NCI-H345 treated with DMSO at 0.1 percent for 48 hours (cell line): ENCODE measurements around the gene GLTP.
A peak's percentile ranks its signal among the peaks of the same experiment; 100 is the strongest.
"Not testable (repeated sequence)": the region's sequence is repeated elsewhere in the genome, so short reads cannot be mapped to it uniquely, and the experiment has no call there.

Experiments
- DNase-seq: peaks from one replicate; lab custom pipeline; 2025; ENCODE audit not compliant: unreplicated experiment; lab: John Stamatoyannopoulos, UW

The GLTP gene

DNA sequence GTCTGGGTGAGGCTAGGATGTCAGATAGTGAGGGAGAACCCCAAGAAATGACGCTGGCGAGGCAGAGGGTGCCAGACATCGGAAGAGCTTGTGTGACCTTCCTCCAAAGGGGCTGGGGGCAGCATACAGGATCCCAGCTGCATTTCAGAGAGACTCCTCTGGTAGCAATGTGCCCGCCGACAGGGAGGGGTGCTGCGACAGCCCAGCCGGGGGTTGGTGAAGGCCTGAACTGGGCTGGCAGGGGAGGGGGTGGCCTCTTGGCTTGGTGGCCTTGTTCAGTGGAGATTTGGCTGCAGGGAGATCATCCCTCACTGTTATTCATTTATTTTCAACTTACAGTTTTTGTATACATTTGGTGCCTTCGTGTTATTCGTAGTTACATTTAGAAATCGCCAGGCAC is 25.0 kb upstream of the GLTP start:
- no peak for DNase-seq

DNA sequence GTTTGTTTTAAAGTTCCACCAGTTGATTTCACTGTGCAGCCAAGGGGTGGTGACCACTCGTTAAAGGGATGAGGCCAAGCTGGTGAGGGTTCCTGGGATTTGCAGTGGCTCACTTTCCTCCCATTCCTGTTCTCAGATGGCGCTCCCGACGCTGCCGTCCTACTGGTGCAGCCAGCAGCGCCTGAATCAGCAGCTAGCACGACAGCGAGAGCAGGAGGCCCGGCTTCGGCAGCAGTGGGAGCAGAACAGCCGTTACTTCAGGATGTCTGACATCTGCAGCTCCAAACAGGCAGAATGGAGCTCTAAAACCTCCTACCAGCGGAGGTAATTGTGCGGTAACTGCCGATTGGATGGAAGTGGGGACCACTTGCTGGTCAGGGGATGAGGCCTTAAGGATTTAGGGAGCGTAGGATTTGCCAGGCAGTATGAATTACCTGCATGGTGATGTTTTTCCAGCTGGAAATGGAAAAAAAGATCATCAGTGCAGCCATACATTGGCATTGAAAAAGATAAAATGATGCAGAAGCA is 22.6 kb upstream of the GLTP start:
- no peak for DNase-seq

DNA sequence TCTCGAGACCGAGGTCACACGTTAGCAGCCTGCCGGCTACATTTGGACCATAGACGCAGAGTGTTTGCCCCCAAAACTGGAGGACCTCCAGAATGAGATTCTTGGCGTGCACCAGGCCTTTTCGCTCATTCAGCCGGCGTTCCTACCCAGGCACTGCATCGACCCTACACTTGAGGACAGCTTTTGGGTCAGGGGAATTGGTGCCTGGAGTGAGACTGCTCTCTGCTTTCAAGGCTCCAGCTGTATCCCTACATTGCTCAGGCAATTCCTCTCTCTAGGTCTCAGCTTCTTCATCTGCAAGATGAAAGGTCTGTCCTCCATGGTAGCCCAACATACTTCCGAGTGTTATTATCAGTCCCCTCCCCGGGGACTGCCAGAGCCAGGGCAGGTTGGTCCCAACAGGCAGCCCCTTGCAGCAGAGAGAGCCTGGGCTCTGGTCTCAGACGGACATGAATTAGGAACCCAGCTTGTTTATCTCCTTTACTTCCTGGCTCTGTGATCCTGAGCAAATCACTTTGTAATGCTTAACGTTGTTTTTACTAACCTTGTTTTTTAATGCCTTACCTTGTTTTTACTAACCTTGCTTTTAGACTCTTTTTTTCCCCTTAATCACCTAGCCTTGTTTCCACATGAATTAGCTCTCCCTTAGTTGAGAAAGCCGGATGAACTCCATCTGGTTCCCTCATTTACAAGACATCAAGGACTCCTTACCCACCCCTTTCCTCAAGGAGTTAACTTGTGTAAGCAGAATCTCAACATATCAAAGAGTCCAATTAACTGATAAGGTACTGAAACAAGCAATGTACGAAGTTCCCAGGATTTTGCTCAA is 20.6 kb upstream of the GLTP start:
- DNase-seq, result peak; percentile 38

DNA sequence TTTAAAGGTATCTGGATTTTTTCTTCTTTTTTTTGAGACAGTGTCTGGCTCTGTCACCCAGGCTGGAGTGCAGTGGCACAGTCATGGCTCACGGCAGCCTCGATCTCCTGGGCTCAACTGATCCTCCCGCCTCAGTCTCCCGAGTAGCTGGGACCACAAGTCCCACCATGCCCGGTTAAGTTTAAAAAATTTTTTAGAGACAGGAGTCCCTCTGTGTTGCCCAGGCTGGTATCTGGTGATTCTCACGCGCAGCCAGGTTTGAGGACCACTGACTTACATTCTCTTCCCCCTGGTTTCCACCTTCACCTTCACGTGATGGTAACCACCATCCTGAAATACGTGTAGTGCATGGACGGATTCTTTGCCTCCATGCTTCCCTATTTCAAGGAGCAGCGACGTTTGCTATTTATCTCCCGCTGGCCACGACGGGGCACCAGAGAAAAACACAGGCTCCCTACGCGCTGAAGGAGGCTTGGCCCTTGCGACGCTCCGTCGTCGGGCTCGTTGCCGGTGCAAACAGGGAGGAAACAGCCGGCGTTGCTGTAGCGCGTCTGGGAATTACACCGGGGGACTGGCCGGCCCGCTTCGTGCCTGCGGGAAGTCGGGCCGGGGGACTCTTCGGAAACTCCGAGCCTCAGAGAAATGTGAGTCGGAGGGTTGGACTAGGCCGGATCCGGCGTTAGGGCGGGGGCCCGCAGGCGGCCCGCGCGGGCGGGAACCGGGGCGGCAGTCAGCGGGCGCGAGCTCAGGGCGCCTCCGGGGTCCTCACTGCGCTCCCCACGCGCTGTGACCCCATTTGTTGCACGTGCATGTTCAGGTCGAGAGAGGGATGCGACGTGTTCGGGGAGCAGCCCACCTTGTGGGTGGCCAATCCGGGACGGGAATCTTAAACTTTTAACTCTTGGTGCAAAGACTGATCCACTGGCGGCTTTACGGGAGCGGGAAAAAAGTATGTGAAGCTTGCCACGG is 19.7 kb upstream of the GLTP start, which contains the start of gene TCHP:
TSS of gene TCHP (plus strand) at position 492 of the 969 bp plus-strand sequence. CDS start 2,753 bp downstream, outside the sequence.
- peak; percentile 47 for DNase-seq

DNA sequence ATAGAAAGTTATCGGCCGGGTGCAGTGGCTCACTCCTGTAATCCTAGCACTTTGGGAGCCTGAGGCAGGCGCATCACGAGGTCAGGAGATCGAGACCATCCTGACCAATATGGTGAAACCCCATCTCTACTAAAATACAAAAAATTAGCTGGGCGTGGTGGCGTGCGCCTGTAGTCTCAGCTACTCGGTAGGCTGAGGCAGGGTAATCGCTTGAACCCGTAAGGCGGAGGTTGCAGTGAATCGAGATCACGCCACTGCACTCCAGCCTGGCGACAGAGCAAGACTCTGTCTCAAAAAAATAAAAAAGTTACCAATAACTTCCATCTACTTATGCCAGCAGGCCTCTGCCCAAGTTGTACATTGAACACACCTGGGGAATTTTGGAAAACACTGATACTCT is 19.0 kb upstream of the GLTP start:
- not testable (repeated sequence) for DNase-seq

DNA sequence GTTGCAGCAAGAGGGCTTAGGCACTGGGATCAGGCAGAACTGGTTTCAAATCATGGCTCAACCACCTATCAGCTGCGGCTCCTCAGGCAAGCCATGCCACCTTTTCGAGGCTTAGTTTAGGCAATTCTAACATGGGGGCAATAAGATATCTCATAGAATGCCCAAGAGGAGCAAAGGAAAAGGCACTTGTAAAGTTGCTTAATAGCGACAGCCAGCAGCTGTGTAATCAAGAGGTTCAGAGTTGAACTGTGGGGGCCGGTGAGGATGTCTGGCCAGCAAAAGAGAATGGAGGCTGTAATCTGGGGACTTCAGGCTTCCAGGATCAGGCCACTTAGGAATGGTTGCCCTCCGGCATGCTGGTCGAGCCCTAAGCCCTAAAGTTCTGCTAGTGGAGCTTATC is 16.7 kb upstream of the GLTP start:
- no peak for DNase-seq

DNA sequence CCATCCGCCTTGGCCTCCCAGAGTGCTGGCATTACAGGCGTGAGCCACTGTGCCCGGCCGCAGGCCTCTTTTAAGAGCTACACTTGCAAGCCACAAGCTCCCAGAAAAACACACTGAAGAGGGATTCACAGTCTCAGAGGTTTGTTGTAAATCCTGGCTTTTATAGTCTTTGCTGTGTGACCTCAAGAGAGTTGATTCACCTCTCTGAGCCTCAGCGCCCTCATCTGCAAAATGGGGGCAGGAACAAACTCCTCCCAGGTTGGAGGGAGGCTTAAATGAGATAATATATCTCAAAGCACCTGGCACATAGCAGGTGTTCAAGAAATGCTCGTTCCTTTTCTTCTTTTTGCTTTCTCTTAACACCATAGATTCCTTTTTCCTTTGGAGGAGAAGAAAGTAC is 15.8 kb upstream of the GLTP start:
- no peak for DNase-seq

DNA sequence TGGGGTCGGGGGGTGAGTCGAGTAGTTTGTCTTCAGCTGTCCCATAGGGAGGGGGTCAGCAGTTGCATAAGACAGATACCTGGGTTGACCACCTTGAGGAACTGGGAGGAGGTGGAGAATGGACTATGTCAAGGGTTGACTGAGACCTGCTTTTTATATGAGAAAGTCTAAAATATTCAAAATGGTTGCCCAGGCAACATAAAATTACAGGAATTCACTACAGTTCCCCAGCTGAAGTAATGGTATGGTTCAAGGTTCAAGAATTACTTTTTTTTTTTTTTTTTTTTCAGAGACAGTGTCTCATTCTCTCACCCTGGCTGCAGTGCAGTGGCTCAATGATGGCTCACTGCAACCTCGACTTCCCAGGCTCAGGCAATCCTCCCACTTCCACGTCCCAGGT is 14.6 kb upstream of the GLTP start:
- DNase-seq, result no peak

DNA sequence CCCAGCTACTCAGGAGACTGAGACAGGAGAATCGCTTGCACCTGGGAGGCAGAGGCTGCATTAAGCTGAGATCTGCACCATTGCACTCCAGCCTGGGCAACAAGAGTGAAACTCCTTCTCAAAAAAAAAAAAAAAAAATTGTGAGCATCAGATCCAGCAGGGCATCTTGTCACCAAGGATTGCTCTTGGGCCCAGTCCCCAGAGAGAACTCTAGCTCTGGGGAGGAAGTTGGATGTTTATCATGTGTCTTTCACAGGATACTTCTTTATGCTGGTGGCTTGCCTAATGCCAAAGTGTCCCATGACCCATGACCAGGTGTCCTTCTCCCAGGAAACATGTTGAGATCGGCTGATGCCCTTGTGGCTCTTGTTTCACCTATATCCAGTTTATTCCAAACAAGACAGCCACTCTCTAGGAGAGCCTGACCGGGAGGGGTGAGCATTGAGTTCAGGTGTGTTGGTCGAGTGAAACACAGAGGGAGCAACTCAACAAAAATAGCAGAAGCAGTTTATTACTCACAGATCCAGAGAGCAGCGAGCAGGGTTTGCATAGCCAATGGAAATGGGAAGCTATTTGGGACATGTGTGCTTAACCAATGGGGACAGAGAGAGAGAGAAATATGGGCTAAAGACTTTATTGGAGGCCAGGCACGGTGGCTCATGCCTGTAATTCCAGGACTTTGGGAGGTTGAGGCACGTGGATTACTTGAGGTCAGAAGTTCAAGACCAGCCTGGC is 13.1 kb upstream of the GLTP start:
- DNase-seq, result no peak

DNA sequence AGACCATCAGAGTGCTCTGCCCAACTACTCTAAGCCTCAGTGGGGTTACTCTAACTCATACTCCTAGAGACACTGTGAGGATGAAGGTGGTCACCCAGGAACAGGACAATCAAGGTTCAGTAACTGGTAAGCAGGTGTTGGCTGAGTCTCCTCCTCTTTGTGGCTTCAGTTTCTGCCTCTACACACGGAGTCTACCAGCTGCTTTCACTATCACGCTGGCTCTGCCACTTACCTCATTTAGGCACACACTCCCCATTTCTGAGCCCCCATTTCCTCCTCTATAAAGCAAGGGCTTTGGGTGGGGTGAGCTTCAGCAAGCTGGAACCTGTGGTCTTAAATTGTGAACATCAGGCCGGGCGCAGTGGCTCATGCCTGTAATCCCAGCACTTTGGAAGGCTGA is 12.4 kb upstream of the GLTP start:
- no peak for DNase-seq

DNA sequence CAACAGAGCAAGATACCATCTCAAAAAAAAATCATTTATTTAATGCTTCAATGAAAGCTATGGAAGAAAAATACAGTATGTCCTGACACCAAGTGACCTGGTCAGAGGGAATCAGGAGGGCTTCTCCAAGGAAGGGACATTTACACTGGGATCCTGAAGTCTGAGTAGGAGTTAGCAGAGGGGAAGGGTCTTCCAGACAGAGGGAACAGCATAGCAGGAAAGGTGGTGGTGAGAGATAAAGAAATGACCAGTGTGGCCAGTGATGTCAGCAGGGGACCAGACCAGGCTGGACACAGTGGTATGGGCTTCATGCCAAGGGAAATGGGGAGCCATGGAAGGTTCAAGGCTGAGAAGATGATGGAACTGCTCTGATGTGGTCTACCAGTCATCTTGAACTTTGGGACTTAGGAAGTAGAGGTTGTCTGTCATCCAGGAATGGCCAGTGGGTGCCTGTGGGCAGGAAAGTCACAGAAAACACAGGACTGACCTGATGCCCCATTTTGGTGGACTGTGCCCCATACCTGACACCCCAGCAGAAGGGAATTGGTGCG is 11.9 kb upstream of the GLTP start:
- DNase-seq, result no peak

DNA sequence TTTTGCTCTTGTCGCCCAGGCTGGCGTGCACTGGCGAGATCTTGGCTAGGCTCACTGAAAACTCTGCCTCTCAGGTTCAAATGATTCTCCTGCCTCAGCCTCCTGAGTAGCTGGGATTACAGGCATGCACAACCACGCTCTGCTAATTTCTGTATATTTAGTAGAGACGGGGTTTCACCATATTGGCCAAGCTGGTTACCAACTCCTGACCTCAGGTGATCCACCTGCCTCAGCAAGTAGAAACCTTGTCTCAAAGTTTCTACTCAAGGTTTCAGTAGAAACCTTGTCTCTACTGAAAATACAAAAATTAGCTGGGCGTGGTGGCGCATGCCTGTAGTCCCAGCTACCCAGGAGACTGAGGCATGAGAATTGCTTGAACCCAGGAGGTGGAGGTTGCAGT is 11.4 kb upstream of the GLTP start:
- DNase-seq, result not testable (repeated sequence)

DNA sequence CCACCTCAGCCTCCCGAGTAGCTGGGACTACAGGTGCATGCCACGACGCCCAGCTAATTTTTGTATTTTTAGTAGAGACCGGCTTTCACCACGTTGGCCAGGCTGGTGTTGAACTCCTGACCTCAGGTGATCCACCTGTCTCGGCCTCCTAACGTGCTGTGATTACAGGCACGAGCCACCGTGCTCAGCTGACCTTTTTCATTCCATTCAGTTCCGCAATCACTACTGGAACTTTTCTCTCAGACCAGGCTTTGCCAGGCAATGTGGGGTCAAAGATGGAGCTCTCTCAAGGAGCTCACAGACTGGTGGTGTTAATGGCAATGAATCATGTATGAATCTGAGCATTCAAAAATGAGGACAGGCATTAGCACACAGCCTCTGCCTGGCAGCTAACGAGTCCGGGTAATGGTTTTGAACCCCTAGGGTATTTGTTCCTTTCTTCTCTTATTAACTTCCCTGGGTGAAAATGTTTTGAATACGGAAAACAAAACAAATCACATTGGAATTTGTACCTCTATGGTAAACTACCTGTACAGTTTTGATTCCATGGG is 10.4 kb upstream of the GLTP start:
- no peak for DNase-seq

DNA sequence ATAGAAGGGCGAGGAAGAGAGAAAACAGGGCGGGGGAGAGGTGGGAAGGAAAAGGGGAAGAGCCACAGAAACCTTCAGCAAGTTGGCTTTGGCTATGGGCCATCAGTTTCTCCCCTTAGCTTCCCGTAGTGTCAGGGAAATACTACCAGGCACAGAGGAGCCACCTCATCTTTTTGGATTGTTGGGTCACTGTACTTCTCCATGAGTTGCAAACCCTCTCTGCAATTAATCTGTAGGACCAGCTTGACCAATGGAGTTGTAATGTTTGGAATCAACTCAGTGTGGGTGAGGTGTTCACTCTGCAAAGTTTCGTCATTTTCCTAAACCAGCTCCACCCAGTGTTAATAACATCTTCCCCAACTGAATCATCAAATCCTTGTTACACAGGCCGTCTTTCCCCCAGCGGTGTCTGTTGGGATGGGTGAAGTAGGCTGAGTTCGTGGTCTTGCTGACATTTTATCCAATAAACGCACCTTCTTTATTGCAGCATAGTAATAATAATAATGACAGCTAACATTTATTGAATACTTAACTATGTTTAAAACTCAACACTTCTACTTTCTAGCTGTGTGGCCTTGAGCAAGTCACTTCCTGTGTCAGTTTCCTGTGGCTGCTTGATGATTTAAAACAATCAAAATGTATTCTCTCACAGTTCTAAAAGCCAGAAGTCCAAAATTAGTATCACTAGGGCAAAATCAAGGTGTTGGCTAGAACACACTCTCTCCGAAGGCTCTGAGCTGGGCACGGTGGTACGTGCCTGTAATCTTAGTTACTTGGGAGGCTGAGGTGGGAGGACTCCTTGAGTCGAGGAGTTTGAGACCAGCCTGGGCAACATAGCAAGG is 8.1 kb upstream of the GLTP start:
- DNase-seq, result no peak

DNA sequence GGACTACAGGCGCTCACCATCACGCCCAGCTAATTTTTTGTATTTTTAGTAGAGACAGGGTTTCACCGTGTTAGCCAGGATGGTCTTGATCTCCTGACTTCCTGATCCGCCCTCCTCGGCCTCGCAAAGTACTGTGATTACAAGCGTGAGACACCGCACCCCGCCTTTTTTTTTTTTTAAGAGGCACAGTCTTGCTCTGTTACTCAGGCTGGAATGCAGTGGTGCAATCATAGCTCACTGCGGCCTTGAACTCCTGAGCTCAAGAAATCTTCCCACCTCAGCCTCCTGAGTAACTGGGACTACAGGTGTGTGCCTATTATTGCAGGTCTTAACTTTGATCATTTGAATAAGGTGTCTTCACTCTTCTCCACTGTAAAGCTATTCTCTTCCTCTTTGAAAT is 5.3 kb upstream of the GLTP start:
- DNase-seq, result no peak

DNA sequence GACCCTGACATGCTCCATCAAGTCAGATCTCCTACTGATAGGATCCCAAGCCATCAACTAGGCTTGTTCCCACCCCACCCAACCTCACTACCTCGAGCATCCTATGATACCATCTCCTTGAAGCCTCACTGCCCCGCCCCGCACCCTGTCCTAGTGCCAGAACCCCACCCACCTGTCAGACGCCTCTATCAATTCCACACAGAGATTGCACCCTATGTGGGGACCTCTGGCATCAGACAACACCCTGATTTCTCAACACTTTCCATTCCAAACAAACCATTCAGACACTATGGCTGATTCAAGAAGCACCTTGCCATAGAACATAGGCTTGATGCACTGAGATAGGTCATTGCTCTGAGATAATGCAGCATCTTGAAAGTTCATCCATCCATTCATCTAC is 3.1 kb upstream of the GLTP start:
- DNase-seq, result no peak

DNA sequence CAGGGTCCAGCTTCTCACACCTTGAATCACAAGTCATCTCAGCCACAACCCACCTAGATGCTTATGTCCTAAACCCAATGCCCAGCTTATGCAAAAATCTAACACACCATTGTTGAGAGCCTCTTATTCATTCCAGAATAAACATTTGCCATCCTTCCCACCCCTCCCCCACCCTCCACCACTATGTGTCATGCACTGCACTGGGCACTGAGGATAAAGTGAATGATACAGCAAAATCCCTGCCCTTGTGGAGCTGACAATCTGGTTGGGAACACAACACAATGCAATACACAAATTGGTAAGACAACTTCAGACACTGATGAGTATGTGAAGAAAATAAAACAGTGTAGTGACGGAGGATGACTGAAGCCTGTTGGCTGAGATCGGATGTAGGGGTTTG is 1.4 kb upstream of the GLTP start:
- DNase-seq, result no peak

DNA sequence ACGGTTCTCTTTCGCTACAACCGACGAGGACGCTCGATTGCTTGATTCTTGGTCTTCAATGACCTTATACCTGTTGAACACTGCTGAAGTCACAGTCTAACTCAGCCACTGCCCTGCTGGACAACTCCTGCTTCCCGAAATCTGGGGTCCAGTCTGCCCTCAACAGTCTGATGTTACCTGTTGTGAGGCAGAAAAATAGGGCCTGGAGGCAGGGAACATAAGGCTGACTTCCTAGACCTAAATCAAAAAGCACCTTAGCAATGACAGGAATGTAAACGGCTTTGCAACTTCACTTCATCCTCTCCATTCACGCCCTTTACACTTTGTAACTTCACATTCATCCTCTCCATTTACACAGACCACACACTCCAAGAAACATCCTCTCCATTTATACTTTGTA is 597 bp upstream of the GLTP start:
- DNase-seq, result no peak

DNA sequence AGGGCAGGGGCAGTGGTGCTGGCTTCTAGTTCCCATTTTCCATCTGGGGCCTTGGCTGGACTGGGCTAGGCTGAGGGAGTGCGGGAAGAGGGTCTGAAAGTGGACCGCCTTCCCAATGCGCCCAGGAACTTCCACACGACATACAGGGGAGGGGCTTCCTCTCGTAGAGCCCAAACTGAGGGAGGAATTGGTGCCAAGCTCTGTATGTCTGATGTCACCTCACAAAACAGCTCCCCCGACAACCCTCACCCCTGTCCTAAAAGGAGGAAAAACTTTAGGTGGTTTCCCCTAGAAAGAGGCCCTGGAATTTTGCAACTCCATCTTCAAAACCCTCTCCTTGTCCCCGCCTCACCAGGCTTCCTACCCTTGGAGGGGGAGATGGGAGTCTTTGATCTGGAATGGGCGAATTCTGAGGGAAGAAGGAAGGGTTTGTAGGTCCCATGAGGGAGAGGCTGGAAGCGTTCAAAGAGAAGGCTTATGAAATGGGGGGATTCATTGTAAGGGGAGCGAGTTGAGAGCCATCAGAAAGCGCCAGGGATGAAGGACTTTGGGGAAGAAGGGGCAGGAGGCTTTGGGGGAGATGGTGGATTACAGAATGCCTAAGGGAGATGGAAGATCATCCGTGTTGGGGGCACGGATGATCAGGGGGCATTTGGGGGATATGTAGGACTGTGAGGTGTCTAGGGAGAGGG is 844 bp downstream of the GLTP start:
- no peak for DNase-seq
